Measurements from ENCODE around the gene DAB2.

The DAB2 gene

GRCh38 chr5:39381376-39381775, 43.4 kb downstream of the DAB2 start:
- no peak for DNase-seq (ENCODE audit: low spot score)

GRCh38 chr5:39379693-39380092, 45.1 kb downstream of the DAB2 start:
- no peak for DNase-seq (ENCODE audit: low spot score)

- DNase-seq (ENCODE audit: low spot score) = no peak
Measured at GRCh38 chr5:39377613-39378012, 47.2 kb downstream of the DAB2 start.

DNA sequence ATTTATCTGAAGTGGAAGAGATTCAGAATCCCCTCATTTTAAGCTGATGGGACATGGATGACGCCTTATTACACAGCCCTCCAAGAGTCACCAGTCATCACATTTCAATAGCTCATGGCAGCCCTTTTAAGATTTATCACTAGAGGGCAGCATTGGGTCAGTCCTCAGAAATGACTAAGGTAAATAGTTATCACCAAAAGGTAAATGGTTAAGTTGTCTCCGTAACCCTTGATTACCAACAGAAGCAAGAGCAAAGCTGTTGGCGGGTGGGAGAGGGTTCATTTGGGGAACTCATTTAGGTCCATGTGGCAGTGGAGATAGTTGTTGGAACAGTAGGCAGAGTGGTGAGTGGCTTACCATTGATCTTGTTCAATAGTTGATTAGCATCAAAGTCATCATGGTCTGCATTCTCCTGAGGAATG, 48.5 kb downstream of the DAB2 start:
- peak; percentile 36 for DNase-seq (ENCODE audit: low spot score)

- DNase-seq (ENCODE audit: low spot score) = no peak
Measured at GRCh38 chr5:39373791-39374190, 51.0 kb downstream of the DAB2 start.

DNA sequence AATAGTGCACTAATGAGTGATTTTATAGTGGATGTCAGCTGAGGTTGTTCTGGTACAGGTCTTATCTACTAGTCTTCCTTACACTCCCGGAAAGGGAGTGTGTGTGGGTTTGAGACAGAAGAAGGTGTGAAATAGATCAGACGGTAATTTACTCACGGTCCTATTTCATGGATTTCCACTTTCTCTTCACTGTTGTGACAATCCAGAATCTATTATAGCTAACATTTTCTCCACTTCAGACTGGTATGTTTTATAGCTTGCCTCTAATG, 53.5 kb downstream of the DAB2 start:
- DNase-seq (ENCODE audit: low spot score) = no peak

DNA sequence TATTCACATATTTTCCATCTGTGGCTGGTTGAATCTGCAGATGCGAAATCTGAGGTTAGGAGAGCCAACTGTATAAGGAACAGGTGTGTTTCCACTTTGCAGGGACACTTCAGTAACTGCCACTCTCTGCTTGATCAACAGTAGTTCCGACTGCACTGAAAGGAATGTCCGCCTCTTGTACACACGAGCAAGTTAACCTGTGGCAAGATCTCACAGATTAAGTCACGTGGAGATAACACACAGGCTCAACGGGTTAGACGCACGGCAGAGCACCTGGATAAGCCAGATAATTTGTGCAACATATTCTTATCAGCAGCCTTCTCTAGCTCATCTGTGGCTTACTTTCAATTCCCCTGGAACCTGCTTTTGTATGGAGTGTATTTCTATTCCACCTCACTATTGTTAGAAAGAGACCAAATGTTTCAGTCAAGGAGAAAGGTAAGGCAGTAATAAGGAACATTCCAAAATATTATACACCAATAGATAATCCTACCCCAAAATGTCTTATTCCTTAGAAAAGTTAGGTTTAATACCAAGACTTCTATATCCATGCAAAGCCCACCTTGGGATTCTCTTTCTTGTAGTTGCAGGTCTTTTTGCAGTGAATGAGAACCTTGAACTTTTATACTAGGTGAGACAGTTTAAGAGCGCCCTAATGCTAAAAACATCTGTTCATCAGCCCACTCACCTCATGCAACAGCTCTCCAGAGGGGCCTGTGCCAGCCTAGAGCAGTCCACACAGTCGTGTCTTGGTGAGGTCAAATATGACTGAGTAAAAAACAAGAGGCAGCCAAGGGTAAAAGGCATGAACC, 54.0 kb downstream of the DAB2 start:
- no peak for DNase-seq (ENCODE audit: low spot score)

GRCh38 chr5:39369123-39369815, 55.5 kb downstream of the DAB2 start:
- DNase-seq (ENCODE audit: low spot score) = no peak

DNA sequence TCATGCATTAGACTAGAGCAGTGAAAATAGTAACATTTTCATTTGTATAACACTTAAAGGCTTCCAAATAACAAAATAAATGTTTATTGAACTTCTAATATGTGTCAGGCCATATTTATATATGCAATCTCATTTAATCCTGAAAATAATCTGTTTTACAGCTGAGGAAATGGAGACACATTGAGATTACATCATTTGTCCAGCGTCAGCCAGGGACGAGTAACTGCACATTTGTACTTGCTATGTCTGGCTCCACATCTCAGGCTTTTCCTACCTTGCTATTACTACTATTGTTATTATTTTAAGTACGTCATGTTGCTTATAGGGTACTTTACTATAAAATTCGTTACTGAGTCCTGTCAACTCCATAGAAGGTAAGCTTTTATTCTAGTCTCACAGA, 56.7 kb downstream of the DAB2 start:
- DNase-seq (ENCODE audit: low spot score) = no peak

GRCh38 chr5:39367711-39368110, 57.1 kb downstream of the DAB2 start:
- no peak for DNase-seq (ENCODE audit: low spot score)

DNA sequence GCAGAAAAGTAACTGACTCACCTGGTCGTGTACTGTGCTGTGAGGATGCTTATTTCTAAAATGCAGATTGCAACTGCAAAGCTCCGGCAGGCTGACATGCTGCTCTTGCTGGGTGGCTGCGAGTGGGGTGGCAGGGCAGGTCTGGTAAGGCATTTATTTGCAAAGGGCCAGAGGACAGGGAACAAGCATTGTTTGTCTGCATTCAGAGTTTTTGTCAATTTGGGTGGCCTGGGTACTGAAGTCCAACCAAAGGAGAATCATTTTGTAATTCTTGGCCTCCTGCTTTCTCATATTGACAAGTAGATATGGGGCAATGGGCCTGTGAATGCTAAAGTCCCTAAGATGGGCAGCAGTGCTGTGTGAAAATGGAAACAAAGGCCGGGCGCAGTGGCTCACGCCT, 60.4 kb downstream of the DAB2 start, which contains the start of gene C9:
Gene C9 (minus strand): TSS at position 129 of the 400 bp plus-strand sequence. CDS start 31 bp downstream, at position 98.
- DNase-seq (ENCODE audit: low spot score) = no peak

DNA sequence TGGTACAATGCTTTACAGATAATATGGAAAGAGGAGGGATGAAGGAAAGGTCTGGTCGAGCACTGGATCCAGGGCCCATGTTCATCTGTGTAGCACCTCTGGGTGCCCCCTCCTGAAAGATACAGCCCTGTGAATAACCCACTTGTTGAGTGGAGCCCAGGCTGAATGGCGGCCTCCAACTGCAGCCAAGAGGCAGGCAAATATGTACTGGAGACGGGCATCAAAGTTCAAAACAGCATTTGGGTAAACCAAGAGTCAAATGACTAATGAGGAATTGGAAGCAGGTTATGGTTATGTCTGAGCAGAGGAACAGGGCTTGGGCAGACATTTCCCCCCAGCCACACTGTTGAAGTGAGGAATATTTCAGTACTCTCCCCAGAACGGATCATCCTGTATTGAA, 61.6 kb downstream of the DAB2 start:
- DNase-seq (ENCODE audit: low spot score) = no peak

DNA sequence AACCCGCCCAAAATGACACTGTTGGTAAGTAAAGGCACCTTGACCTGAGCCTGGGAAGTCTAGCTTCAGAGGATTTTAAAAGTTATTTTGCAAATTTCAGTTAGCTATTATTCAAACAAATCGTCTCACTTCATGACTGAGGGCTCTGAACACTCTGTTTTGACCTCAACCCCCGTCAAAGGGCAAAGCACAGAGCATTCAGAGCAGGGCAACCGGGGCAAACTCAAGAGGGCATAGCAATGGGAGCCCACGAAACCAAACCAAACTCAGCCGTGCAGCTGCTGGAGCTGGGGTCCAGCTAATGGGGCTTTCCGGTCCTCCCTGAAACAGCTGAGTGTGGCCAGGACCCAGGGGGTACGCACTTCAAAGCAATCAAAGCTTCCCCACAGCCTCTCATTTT, 62.1 kb downstream of the DAB2 start:
- no peak for DNase-seq (ENCODE audit: low spot score)

DNA sequence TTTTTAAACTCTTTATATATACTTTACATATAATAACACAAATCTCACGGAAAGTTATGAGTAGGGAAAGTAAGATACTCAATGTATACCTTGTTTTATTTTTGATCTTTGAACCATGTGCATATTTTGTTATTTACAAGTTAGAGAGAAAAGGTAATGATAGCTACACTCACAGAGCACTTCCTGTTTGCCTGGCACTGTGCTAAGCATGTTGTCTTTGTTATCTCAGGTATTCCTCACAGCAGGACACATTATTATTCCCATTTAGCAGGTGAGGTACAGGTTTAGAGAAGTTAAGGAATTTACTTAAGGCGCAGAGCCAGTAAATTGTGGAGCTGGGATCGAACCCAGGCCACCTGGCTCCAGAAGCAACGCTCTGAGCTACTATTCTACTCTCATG, 63.5 kb downstream of the DAB2 start:
- no peak for DNase-seq (ENCODE audit: low spot score)

DNA sequence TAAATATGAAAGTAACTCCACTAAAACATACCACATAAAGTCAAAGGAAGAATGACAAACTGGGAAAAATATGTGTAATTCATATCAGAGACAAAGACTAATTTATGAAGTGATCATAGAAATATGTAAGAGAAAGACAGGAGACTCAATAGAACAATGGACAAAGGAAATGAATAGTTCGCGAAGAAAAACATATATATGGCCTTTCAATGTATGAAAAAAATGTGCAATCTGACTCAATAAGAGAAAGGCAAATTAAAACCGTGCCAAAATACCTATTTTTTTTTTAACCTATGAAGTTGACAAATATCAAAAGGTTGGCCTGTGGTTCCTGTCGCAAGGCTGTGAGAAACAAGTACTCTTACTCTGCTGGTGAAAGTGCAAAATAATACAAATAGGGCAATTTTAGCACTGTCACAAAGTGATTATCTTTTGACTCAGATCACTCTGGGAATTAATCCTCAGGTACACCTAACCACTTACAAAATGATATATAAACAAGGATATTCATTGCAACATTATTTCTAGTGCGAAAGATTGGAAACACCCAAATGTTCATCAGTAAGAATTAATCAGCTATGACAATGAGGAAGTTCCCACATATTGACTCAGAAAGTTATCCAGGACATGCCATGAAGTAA, 64.2 kb downstream of the DAB2 start:
- no peak for DNase-seq (ENCODE audit: low spot score)

DNA sequence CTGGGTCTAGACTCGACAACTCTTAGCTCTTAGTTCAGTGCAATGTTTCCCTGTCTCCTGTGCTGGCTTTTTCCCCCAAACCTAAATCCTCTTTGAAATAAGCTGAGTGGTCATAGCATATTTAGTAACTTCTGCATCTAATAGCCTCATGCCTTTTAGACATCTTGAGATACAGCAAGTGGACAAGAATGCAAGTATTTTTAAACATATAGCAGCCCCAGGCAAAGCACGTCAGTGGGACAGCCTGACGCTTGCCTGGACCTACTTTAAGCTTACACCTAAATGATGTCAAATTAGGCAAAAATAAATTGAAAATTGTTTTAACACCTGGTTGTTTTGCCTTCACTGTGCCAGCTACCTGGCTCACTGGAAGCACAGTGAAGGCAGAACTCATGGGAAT, 68.5 kb downstream of the DAB2 start:
- DNase-seq (ENCODE audit: low spot score) = no peak

DNA sequence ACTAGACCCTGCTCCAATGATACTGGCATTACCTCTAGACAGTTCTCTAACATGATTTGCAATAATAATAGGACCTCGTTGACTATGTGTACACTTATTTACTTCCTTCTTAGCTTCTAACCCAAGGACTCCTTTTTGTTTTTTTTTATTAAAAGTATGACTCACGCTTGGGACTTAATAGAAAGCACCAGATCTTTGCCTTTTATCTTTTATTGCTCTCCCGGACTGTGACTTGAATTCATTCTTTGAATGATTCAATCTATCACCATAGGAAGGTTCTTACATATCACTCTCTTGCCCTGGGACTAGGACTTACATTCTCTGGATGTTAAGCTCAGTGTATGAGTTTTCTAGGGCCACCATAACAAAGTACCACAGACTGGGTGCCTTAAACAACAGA, 69.5 kb downstream of the DAB2 start:
- no peak for DNase-seq (ENCODE audit: low spot score)

- DNase-seq (ENCODE audit: low spot score) = no peak
Measured at GRCh38 chr5:39353717-39354399, 70.9 kb downstream of the DAB2 start.

- DNase-seq (ENCODE audit: low spot score) = no peak
Measured at GRCh38 chr5:39352951-39353350, 71.8 kb downstream of the DAB2 start.

- DNase-seq (ENCODE audit: low spot score) = no peak
Measured at GRCh38 chr5:39352170-39352569, 72.6 kb downstream of the DAB2 start.

DNA sequence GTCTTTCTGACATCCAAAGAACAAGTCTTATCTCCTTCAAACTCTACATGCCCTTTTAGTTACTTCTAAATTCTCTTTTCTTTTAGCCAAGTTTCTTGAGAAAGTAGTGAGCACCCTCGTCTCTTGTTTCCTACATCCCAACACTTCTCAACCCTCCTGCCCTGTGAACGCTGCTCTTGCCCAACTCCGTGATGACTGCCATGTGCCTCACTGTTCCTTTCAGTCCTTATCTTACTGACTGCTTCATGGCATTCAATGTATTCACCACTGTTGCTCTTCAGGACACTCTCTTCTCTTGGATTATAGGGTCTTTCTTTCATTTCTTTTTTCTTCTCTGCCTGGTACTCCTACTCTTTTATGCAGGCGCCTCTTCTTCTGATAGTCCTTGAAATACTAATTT, 75.3 kb downstream of the DAB2 start:
- no peak for DNase-seq (ENCODE audit: low spot score)

- no peak for DNase-seq (ENCODE audit: low spot score)
Measured at GRCh38 chr5:39342460-39342859, 82.3 kb downstream of the DAB2 start.

DNA sequence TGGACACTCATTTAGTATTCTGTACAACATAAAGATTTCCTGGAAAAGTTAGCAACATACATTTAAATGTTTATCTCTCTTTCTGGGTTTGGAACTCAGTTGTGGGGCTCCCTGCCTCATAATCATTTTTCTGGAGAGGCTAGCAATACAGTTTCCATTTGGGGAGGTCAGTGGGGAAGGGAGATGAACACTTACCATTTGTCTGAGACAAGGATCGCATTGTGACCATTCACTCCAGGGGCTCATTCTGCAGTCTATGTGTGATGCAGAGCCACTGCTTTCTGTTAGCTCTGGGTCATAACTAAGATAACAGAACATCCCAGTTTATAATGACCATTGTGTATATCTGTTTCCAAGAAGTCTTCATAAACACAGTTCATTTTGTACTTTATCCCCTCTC, 82.9 kb downstream of the DAB2 start:
- DNase-seq (ENCODE audit: low spot score) = no peak

Data from GM03348 (cell line).